Stomach (tissue), 4 donors: Measurements from ENCODE around the gene ELF2.

Source experiments
- CTCF ChIP-seq, 7 experiments: fragments of 450-650 bp in 4 of 7; fragments of 200-600 bp in 3 of 7; sonication (generic) in 3 of 7; IDR thresholded peaks; one replicate each; pipeline ENCODE4 v1.5.1; 2016 to 2019; ENCODE audit warnings: antibody characterized with exemption in 7 of 7, control low read depth in 2 of 7, mild to moderate bottlenecking in 1 of 7
- POLR2A ChIP-seq, 4 donors: fragments of 450-650 bp; IDR thresholded peaks; one replicate each; pipeline ENCODE4 v1.6.1; 2016; ENCODE audit warnings: antibody characterized with exemption in 4 of 4, control low read depth in 2 of 4, mild to moderate bottlenecking in 1 of 4, moderate library complexity in 1 of 4
- POLR2AphosphoS5 ChIP-seq, 3 donors: sonication (generic); formaldehyde crosslinking; IDR thresholded peaks; one replicate each; pipeline ENCODE4 v1.6.1; 2016; ENCODE audit warnings: antibody characterized with exemption in 3 of 3

DNA sequence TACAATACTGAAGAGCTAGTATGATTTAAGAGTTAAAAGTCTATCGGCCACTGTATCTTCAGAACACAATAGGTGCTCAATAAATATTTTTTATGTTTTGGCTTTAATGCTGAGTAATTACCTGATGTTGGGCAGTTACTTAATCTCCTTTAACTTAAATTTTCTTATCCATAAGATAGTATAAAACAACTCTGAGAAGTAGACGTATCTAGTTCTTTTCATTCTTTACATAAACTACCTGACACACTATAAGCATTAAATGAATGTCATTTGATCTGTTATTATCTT lies 22.9 kb downstream of the ELF2 start:
- TF ChIP-seq CTCF (IDR thresholded peaks at IDR 0.05) (no peak), POLR2AphosphoS5 (IDR thresholded peaks at IDR 0.05) (no peak), POLR2A (IDR thresholded peaks at IDR 0.05) (no peak)
